Sigmoid colon (tissue), 7 donors: Measurements from ENCODE around the gene IGSF21. TPM values are rescaled to one million over a fixed set of nuclear protein-coding genes. Genes with fewer than 3 reads are reported as not detected.

Source experiments
- DNase-seq: peaks from one replicate; pipeline ENCODE4 v3.0.0-alpha.2; 2019
- H3K27ac ChIP-seq, 4 donors: fragments of 200-600 bp; sonication (generic); one replicate each; pipeline ENCODE4 v1.5.1; 2016 to 2019; ENCODE audit warnings: mild to moderate bottlenecking in 1 of 4
- H3K27me3 ChIP-seq, 3 donors: fragments of 200-600 bp; sonication (generic); one replicate each; pipeline ENCODE4 v1.5.1; 2019; ENCODE audit warnings: mild to moderate bottlenecking in 1 of 3
- H3K36me3 ChIP-seq, 4 donors: fragments of 200-600 bp; sonication (generic); one replicate each; pipeline ENCODE4 v1.5.1; 2016 to 2019
- H3K4me1 ChIP-seq, 4 donors: fragments of 200-600 bp; sonication (generic); one replicate each; pipeline ENCODE4 v1.5.1; 2017 to 2019
- H3K4me3 ChIP-seq, 4 donors: fragments of 200-600 bp; sonication (generic); one replicate each; pipeline ENCODE4 v1.5.1; 2017 to 2019; ENCODE audit warnings: mild to moderate bottlenecking in 2 of 4, moderate library complexity in 1 of 4
- H3K9me3 ChIP-seq, 4 donors: fragments of 200-600 bp in 3 of 4; sonication (generic) in 3 of 4; one replicate each; pipeline versions ENCODE4 v1.5.1 to v1.6.1; 2013 to 2019
- EP300 ChIP-seq, 4 donors: sonication (generic); formaldehyde crosslinking; IDR thresholded peaks; one replicate each; pipeline ENCODE4 v1.6.1; 2017; ENCODE audit warnings: antibody characterized with exemption in 4 of 4
- POLR2A ChIP-seq, 2 donors: fragments of 450-650 bp; IDR thresholded peaks; one replicate each; pipeline ENCODE4 v1.6.1; 2016; ENCODE audit warnings: antibody characterized with exemption in 2 of 2, mild to moderate bottlenecking in 2 of 2, moderate library complexity in 2 of 2
- POLR2AphosphoS5 ChIP-seq, 4 donors: sonication (generic); formaldehyde crosslinking; IDR thresholded peaks; one replicate each; pipeline ENCODE4 v1.6.1; 2017; ENCODE audit warnings: antibody characterized with exemption in 4 of 4
- WGBS, 2 donors: extraction: QIAGEN DNeasy Blood & Tissue Kit; methylation state at CpG; one replicate each; pipeline ENCODE4 v1.1.7; 2013; 5-methylcytosine and 5-hydroxymethylcytosine counted together
- intact Hi-C: fragments of 100-400 bp; cut with DNase I; formaldehyde crosslinking; loops from one replicate; pipeline ENCODE4 v1.15.1; 2023
- polyA plus RNA-seq, 3 donors: library from polyadenylated mRNA; stranded (reverse); fragments of 200-250 nt; gene quantifications; one replicate each; pipeline ENCODE4 v1.2.3, GENCODE V29; 2013
- total RNA-seq, 4 donors: library from RNA; depleted of rRNA; stranded (reverse); fragments of >200 nt; gene quantifications; one replicate each; pipeline ENCODE4 v1.1.0, GENCODE V29; 2016
- TF ChIP-seq, protein P1 (sequence below), 4 experiments: fragments of 450-650 bp in 3 of 4; fragments of 200-600 bp in 1 of 4; IDR thresholded peaks; one replicate each; pipeline ENCODE4 v1.5.1; 2016 to 2019; ENCODE audit warnings: antibody characterized with exemption in 4 of 4, mild to moderate bottlenecking in 3 of 4, moderate library complexity in 2 of 4
- donor health status: healthy with polysubstance abuse.
- donor health status: Bipolar disorder and iron deficiency.
- donor health status: healthy.

The IGSF21 gene
- total and polyA plus RNA-seq, 7 donors: 0.55 to 2.6 (median 1.1) TPM; not detected in 2

DNA sequence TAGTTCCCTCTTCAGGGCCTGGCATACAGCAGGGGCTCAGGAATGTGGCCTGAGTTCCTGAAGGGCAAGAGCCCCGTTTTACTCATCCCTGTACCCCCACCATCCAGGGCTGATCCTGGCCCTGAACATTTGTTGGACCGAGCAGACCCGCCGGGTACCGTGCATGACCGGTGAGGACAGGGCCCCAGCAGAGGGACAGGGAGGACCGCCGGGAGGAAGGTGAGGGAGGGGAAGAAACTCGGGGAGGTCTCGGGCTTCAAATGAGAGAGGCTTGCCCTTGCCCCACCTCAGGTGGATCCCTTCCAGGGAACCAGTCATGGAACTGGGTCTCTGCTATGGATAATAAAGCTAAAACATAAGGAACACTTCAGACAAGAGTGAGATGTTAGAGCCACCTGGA lies 205.4 kb downstream of the IGSF21 start:
- WGBS, 2 donors: 85 to 86% methylated on average over 10 of the region's 10 CpGs
- Histone ChIP-seq H3K36me3 (no peaks in the 10 kb centered on the region), H3K4me3 (no peak overlapping the region), H3K4me1 (no peaks in the 10 kb centered on the region), H3K27ac (no peak overlapping the region), H3K9me3 (no peaks in the 10 kb centered on the region), H3K27me3 (no peaks in the 10 kb centered on the region)
- DNase-seq: no peak
- intact Hi-C loops: no loop called here
- no peak for TF ChIP-seq POLR2A (IDR thresholded peaks at IDR 0.05)
- no peak for TF ChIP-seq EP300 (IDR thresholded peaks at IDR 0.05)
- TF ChIP-seq POLR2AphosphoS5 (IDR thresholded peaks at IDR 0.05): no peak
- TF ChIP-seq, protein P1, sequence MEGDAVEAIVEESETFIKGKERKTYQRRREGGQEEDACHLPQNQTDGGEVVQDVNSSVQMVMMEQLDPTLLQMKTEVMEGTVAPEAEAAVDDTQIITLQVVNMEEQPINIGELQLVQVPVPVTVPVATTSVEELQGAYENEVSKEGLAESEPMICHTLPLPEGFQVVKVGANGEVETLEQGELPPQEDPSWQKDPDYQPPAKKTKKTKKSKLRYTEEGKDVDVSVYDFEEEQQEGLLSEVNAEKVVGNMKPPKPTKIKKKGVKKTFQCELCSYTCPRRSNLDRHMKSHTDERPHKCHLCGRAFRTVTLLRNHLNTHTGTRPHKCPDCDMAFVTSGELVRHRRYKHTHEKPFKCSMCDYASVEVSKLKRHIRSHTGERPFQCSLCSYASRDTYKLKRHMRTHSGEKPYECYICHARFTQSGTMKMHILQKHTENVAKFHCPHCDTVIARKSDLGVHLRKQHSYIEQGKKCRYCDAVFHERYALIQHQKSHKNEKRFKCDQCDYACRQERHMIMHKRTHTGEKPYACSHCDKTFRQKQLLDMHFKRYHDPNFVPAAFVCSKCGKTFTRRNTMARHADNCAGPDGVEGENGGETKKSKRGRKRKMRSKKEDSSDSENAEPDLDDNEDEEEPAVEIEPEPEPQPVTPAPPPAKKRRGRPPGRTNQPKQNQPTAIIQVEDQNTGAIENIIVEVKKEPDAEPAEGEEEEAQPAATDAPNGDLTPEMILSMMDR (IDR thresholded peaks at IDR 0.05): no peak

DNA sequence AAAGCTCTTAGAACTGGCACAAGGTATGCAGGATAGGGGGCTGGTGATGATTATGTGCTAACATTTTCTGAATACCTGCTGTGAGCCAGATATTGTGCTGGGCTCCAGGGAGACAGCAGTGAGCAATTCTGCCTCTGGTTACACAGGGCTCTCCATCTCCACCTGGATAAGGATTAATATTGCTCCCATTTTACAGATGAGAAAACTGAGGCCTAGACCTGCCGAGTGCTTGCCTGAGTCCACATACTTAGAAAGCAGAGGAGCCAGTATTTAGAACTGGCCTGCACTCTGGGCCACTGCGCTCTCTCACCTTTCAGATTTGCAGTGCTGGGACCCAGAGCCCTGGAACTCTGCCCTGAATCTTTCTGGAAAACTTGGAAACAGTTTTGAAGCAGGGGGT lies 205.9 kb downstream of the IGSF21 start:
- 92% methylated on average over 2 of the region's 2 CpGs for WGBS, 2 donors
- intact Hi-C loops: no loop called here
- no peaks in the 10 kb centered on the region for H3K27me3 ChIP-seq

DNA sequence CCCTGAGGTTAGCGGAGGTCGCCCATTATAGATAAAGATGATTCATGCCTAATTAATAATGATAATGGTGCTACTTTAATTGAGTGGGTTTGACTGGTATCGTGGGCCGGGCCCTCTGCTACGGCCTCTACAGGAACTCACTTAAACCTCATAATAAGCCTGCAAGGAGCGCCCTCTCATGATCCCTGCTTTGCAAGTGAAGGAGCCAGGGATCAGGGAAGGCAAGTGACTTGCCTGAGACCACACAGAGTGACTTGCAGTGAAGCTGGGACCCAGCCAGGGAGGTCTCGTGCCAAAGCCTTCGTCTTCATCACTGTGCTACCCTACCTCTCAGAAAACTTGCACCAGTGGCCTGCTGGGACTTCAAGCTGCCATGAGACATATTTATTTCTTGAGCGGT lies 206.8 kb downstream of the IGSF21 start:
- H3K4me1 ChIP-seq: peaks cover 0 to 3% (median 2%) of the 10 kb centered on the region in 4 donors
- WGBS, 2 donors: 83 to 87% methylated on average over 9 of the region's 9 CpGs
- no peak overlapping the region for H3K27ac ChIP-seq
- H3K4me3 ChIP-seq: no peak overlapping the region
- H3K36me3 ChIP-seq: no peaks in the 10 kb centered on the region
- intact Hi-C loops: no loop called here
- TF ChIP-seq, protein P1 (IDR thresholded peaks at IDR 0.05): no peak
- TF ChIP-seq EP300 (IDR thresholded peaks at IDR 0.05) (no peak), POLR2AphosphoS5 (IDR thresholded peaks at IDR 0.05) (no peak), POLR2A (IDR thresholded peaks at IDR 0.05) (no peak)
- peaks cover 0 to 5% (median 0%) of the 10 kb centered on the region in 4 donors for H3K9me3 ChIP-seq
- no peak for DNase-seq
- H3K27me3 ChIP-seq: no peaks in the 10 kb centered on the region

More for the DNA sequence above, 205.9 kb downstream of the IGSF21 start:
- no peaks in the 10 kb centered on the region for H3K36me3 ChIP-seq
- no peak for TF ChIP-seq EP300 (IDR thresholded peaks at IDR 0.05)
- no peak for TF ChIP-seq POLR2AphosphoS5 (IDR thresholded peaks at IDR 0.05)
- no peaks in the 10 kb centered on the region for H3K9me3 ChIP-seq
- H3K4me1 ChIP-seq: no peaks in the 10 kb centered on the region
- H3K4me3 ChIP-seq: no peak overlapping the region
- H3K27ac ChIP-seq: no peak overlapping the region
- DNase-seq: no peak

DNA sequence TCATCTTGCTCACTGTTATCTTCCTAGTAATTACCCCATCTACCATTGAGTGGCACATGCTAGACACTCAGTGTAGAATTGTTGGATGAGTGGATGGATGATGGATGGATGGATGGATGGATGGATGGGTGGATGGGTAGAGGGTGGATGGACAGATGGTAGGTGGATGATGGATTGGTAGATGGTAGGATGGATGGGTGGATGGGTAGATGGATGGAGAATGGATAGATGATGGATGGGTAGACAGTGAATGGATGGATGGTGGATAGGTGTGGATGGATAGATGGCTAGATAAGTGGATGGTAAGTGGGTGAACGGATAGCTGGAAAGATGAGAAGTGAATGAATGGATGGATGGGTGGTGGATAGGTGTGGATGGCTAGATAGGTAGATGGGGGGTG lies 207.9 kb downstream of the IGSF21 start:
- Histone ChIP-seq H3K36me3 (no peaks in the 10 kb centered on the region), H3K9me3 (peaks cover 0 to 5% (median 0%) of the 10 kb centered on the region in 4 donors), H3K4me3 (no peak overlapping the region), H3K4me1 (peaks cover 0 to 14% (median 12%) of the 10 kb centered on the region in 4 donors), H3K27me3 (no peaks in the 10 kb centered on the region), H3K27ac (no peak overlapping the region)
- intact Hi-C loops: no loop called here
- TF ChIP-seq POLR2AphosphoS5 (IDR thresholded peaks at IDR 0.05) (no peak), EP300 (IDR thresholded peaks at IDR 0.05) (no peak), POLR2A (IDR thresholded peaks at IDR 0.05) (no peak)
- TF ChIP-seq, protein P1 (IDR thresholded peaks at IDR 0.05): no peak
- WGBS, 2 donors: 83 to 84% methylated on average over 1 of the region's 1 CpG
- DNase-seq: no peak

DNA sequence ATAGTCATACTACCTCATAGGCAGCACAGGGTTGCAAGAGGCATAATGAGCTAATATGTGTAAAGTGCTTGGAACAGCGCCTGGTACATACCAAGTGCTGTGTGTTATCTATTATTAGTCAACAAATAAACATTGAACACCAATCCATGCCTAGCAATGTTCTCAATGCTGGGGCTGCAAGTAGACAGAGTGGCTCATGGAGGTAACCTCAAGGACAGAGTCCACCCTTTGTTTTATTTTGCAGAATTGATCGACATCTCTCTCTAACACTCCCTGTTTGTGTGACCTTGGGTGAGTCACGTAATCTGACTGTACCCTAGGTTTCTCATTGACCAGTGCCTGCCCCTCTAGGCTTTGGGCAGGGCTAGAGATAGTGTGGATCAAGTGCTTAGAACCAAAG lies 209.2 kb downstream of the IGSF21 start:
- peaks cover 0 to 16% (median 14%) of the 10 kb centered on the region in 4 donors for H3K4me1 ChIP-seq

More for the DNA sequence above, 209.2 kb downstream of the IGSF21 start:
- Histone ChIP-seq H3K27me3 (no peaks in the 10 kb centered on the region), H3K9me3 (peaks cover 0 to 5% (median 0%) of the 10 kb centered on the region in 4 donors), H3K36me3 (no peaks in the 10 kb centered on the region), H3K4me3 (no peak overlapping the region), H3K27ac (no peak overlapping the region)
- TF ChIP-seq, protein P1 (IDR thresholded peaks at IDR 0.05): no peak
- TF ChIP-seq EP300 (IDR thresholded peaks at IDR 0.05): no peak
- TF ChIP-seq POLR2AphosphoS5 (IDR thresholded peaks at IDR 0.05): no peak
- no peak for DNase-seq
- 18 to 47% methylated on average over 3 of the region's 3 CpGs for WGBS, 2 donors
- intact Hi-C loops: no loop called here
